SK-N-SH (cell line): Measurements from ENCODE around the gene ASCC3. TPM values are rescaled to one million over a fixed set of nuclear protein-coding genes. Genes with fewer than 3 reads are reported as not detected.

Experiments used
- CTCF ChIA-PET: fragments of 300-600, 350-600 bp; formaldehyde crosslinking; extraction: SDS; loops from one replicate; lab custom pipeline; 2021; lab: Yijun Ruan, JAX
- POLR2A ChIA-PET: fragments of 350-600 bp; sonication (Branson Sonifier 250); formaldehyde crosslinking; extraction: SDS; loops from one replicate; lab custom pipeline; 2020; ENCODE audit warnings: antibody characterized with exemption, inconsistent platforms; lab: Yijun Ruan, JAX
- DNase-seq: peaks from one replicate; pipeline ENCODE4 v3.0.0; 2012
- H2AFZ ChIP-seq: fragments of 200-600 bp; sonication (generic); 2 replicates; pipeline ENCODE4 v1.8.1; 2016; ENCODE audit warnings: antibody characterized with exemption, mild to moderate bottlenecking, low read depth
- H3F3A ChIP-seq: fragments of 200-600 bp; sonication (generic); replicated peaks from 2 replicates; pipeline ENCODE3; 2016; ENCODE audit warnings: antibody characterized with exemption, mild to moderate bottlenecking; ENCODE audit not compliant: insufficient read depth
- H3K27ac ChIP-seq, 2 experiments: fragments of 200-500 bp in 1 of 2; fragments of 200-600 bp in 1 of 2; sonication (Bioruptor generic) in 1 of 2; sonication (generic), shearing (Covaris generic) in 1 of 2; 2 replicates each; pipeline versions ENCODE4 v1.5.1 to v1.6.1; 2014 to 2016; ENCODE audit warnings: low read depth in 2 of 2, inconsistent platforms in 1 of 2, low read length in 1 of 2, mild to moderate bottlenecking in 1 of 2, mixed read lengths in 1 of 2
- H3K27me3 ChIP-seq: fragments of 200-600 bp; sonication (generic), shearing (Covaris generic); 2 replicates; pipeline ENCODE4 v1.6.1; 2016; ENCODE audit warnings: mixed run types; ENCODE audit not compliant: insufficient read depth
- H3K36me3 ChIP-seq, 2 experiments: fragments of 200-500 bp in 1 of 2; fragments of 200-600 bp in 1 of 2; sonication (Bioruptor generic) in 1 of 2; sonication (generic) in 1 of 2; replicated peaks in 1 of 2; 2 replicates each; pipeline versions ENCODE3 to v1.5.1; 2014 to 2016; ENCODE audit warnings: low read length in 1 of 2, mild to moderate bottlenecking in 1 of 2; ENCODE audit not compliant: insufficient read depth in 2 of 2, control insufficient read depth in 1 of 2
- H3K4me1 ChIP-seq, 2 experiments: fragments of 200-500 bp in 1 of 2; fragments of 200-600 bp in 1 of 2; sonication (Bioruptor generic) in 1 of 2; sonication (generic), shearing (Covaris generic) in 1 of 2; 2 replicates each; pipeline versions ENCODE4 v1.5.1 to v1.6.1; 2014 to 2016; ENCODE audit warnings: low read depth in 1 of 2, low read length in 1 of 2, mixed run types in 1 of 2; ENCODE audit not compliant: insufficient read depth in 2 of 2, control insufficient read depth in 1 of 2
- H3K4me2 ChIP-seq: fragments of 200-600 bp; sonication (generic), shearing (Covaris generic); 2 replicates; pipeline ENCODE4 v1.6.1; 2017; ENCODE audit warnings: mixed run types
- H3K4me3 ChIP-seq, 2 experiments: fragments of 200-500 bp in 1 of 2; fragments of 200-600 bp in 1 of 2; sonication (Bioruptor generic) in 1 of 2; sonication (generic), shearing (Covaris generic) in 1 of 2; 2 replicates each; pipeline versions ENCODE4 v1.5.1 to v1.8.1; 2014 to 2016; ENCODE audit warnings: low read depth in 2 of 2, inconsistent platforms in 1 of 2, low read length in 1 of 2, mild to moderate bottlenecking in 1 of 2, mixed read lengths in 1 of 2, moderate library complexity in 1 of 2
- H3K79me2 ChIP-seq: fragments of 200-600 bp; sonication (generic); 2 replicates; pipeline ENCODE4 v1.8.1; 2017; ENCODE audit warnings: mild to moderate bottlenecking; ENCODE audit not compliant: insufficient read depth
- H3K9ac ChIP-seq: fragments of 200-600 bp; sonication (generic); 2 replicates; pipeline ENCODE4 v1.6.1; 2017; ENCODE audit warnings: mixed run types
- H3K9me2 ChIP-seq: fragments of 200-600 bp; sonication (generic); 2 replicates; pipeline ENCODE4 v1.6.1; 2017; ENCODE audit warnings: mixed run types
- H3K9me3 ChIP-seq: fragments of 200-600 bp; sonication (generic); 2 replicates; pipeline ENCODE4 v1.6.1; 2017; ENCODE audit warnings: mixed run types, mild to moderate bottlenecking, moderate library complexity
- H4K20me1 ChIP-seq: fragments of 200-600 bp; sonication (generic); 2 replicates; pipeline ENCODE4 v1.6.1; 2017; ENCODE audit warnings: mild to moderate bottlenecking, mixed run types; ENCODE audit not compliant: insufficient read depth
- CTCF ChIP-seq: fragments of 200-600 bp; sonication (generic); IDR thresholded peaks from 2 replicates; pipeline ENCODE4 v1.6.1; 2017; ENCODE audit warnings: antibody characterized with exemption, mild to moderate bottlenecking, moderate library complexity
- ELF1 ChIP-seq: IDR thresholded peaks from 2 replicates; pipeline ENCODE4 v1.4.0; 2012
- EP300 ChIP-seq, 2 experiments: IDR thresholded peaks; 2 replicates each; pipeline versions ENCODE4 v1.4.0 to v1.6.1; 2012; ENCODE audit warnings: borderline replicate concordance in 1 of 2, low read depth in 1 of 2, low read length in 1 of 2
- EZH2phosphoT487 ChIP-seq: fragments of 200-600 bp; sonication (generic); IDR thresholded peaks from 2 replicates; pipeline ENCODE4 v1.6.1; 2017; ENCODE audit warnings: low read depth, mixed run types, mild to moderate bottlenecking, antibody characterized with exemption, moderate library complexity, borderline replicate concordance
- FOXJ3 ChIP-seq: sonication (generic); formaldehyde crosslinking; IDR thresholded peaks from 2 replicates; pipeline ENCODE4 v1.5.1; 2020; ENCODE audit warnings: mild to moderate bottlenecking, missing genetic modification reagents
- FOXM1 ChIP-seq: IDR thresholded peaks from 2 replicates; pipeline ENCODE4 v1.4.0; 2012; ENCODE audit warnings: low read depth, mild to moderate bottlenecking
- GABPA ChIP-seq: IDR thresholded peaks from 2 replicates; pipeline ENCODE4 v1.4.0; 2012; ENCODE audit warnings: low read depth, mild to moderate bottlenecking
- JUND ChIP-seq: IDR thresholded peaks from 2 replicates; pipeline ENCODE4 v1.4.0; 2012
- MEF2A ChIP-seq: IDR thresholded peaks from 2 replicates; pipeline ENCODE4 v1.4.0; 2012; ENCODE audit warnings: low read depth, borderline replicate concordance
- MXI1 ChIP-seq: IDR thresholded peaks from 2 replicates; pipeline ENCODE4 v1.6.1; 2012; ENCODE audit warnings: mild to moderate bottlenecking, low read depth, low read length, improper control_type of control experiment
- NFIC ChIP-seq: IDR thresholded peaks from 2 replicates; pipeline ENCODE4 v1.4.0; 2012; ENCODE audit warnings: borderline replicate concordance
- NRF1 ChIP-seq: IDR thresholded peaks from 2 replicates; pipeline ENCODE4 v1.6.1; 2012; ENCODE audit warnings: low read depth, mild to moderate bottlenecking, low read length
- RCOR1 ChIP-seq: fragments of 150-350 bp; IDR thresholded peaks from 2 replicates; pipeline ENCODE4 v1.6.1; 2017; ENCODE audit warnings: antibody characterized with exemption, low read length
- RFX5 ChIP-seq: IDR thresholded peaks from 2 replicates; pipeline ENCODE4 v1.6.1; 2012; ENCODE audit warnings: mild to moderate bottlenecking, improper control_type of control experiment, low read length
- TEAD4 ChIP-seq: IDR thresholded peaks from 2 replicates; pipeline ENCODE4 v1.4.0; 2012; ENCODE audit warnings: mild to moderate bottlenecking, borderline replicate concordance; ENCODE audit not compliant: insufficient read depth
- USF1 ChIP-seq: IDR thresholded peaks from 2 replicates; pipeline ENCODE4 v1.4.0; 2012; ENCODE audit warnings: low read depth, borderline replicate concordance
- YY1 ChIP-seq: IDR thresholded peaks from 2 replicates; pipeline ENCODE4 v1.4.0; 2012; ENCODE audit warnings: low read depth, mild to moderate bottlenecking
- ZBTB33 ChIP-seq: IDR thresholded peaks from 2 replicates; pipeline ENCODE4 v1.4.0; 2012; ENCODE audit warnings: low read depth, borderline replicate concordance
- whole genome bisulfite sequencing: methylation state at CpG from one replicate; pipeline ENCODE4 v1.1.6; 2017; ENCODE audit warnings: low lambda C conversion rate; 5-methylcytosine and 5-hydroxymethylcytosine counted together
- polyA plus RNA-seq, 3 experiments: library from polyadenylated mRNA; depleted of rRNA; stranded (reverse); fragments of >200 nt; gene quantifications; 2 replicates each; pipeline ENCODE4 v1.2.3, GENCODE V29; 2012

The ASCC3 gene
- polyA plus RNA-seq, 1 of the 3 experiments (the other 2 are of a cell fraction), result 17.9 TPM

GRCh38 chr6:100768816-100769351, 112.2 kb downstream of the ASCC3 start:
- H4K20me1 ChIP-seq, result no peaks in the 10 kb centered on the region
- no peak overlapping the region for H3K9ac ChIP-seq
- H2AFZ ChIP-seq, result no peak overlapping the region
- H3K4me2 ChIP-seq, result no peak overlapping the region
- no peaks in the 10 kb centered on the region for H3K9me3 ChIP-seq
- no peak for TF ChIP-seq GABPA
- no peak for TF ChIP-seq RCOR1
- no peak for TF ChIP-seq EP300 (IDR thresholded peaks at IDR 0.05; ENCODE audit: borderline replicate concordance in 1 of 2, low read depth in 1 of 2, low read length in 1 of 2)
- no peak for TF ChIP-seq RFX5
- no peak for TF ChIP-seq MXI1
- TF ChIP-seq TEAD4, result no peak
- no peak for TF ChIP-seq NRF1
- H3K79me2 ChIP-seq, result peaks cover 3% of the 10 kb centered on the region; the same call in 1 of the 2 replicates
- H3K4me1 ChIP-seq, result no peaks in the 10 kb centered on the region
- no peaks in the 10 kb centered on the region for H3F3A ChIP-seq
- peaks cover 32 to 37% of the 10 kb centered on the region in 2 experiments for H3K36me3 ChIP-seq
- H3K27me3 ChIP-seq, result no peaks in the 10 kb centered on the region
- H3K4me3 ChIP-seq, result no peak overlapping the region
- H3K27ac ChIP-seq, result no peak overlapping the region
- 22% methylated on average over 1 of the region's 1 CpG for whole genome bisulfite sequencing
- H3K9me2 ChIP-seq, result no peaks in the 10 kb centered on the region
- DNase-seq, result no peak
- POLR2A ChIA-PET, result no interaction called here
- CTCF ChIA-PET, result interaction anchor here (1.1 kb wide), 1 partner anchor 105 kb away, joined by 3 read pairs; no protein-coding TSS in a partner anchor

- H2AFZ ChIP-seq, result no peak overlapping the region
- no peaks in the 10 kb centered on the region for H4K20me1 ChIP-seq
- TF ChIP-seq GABPA (no peak), JUND (no peak), ELF1 (no peak), USF1 (no peak), EZH2phosphoT487 (no peak), ZBTB33 (no peak), NFIC (no peak), TEAD4 (no peak), EP300 (IDR thresholded peaks at IDR 0.05; ENCODE audit: borderline replicate concordance in 1 of 2, low read depth in 1 of 2, low read length in 1 of 2) (no peak), FOXJ3 (CRISPR knock-in tag) (no peak), FOXM1 (no peak), MEF2A (no peak), RFX5 (no peak), YY1 (no peak), CTCF (no peak)
- no peaks in the 10 kb centered on the region for H3K9me3 ChIP-seq
- ChIA-PET POLR2A (no interaction called here), CTCF (no interaction called here)
- H3K27ac ChIP-seq, result no peak overlapping the region
- no peak overlapping the region for H3K9ac ChIP-seq
- WGBS, result 100% methylated on average over 1 of the region's 2 CpGs
- H3K4me1 ChIP-seq, result no peaks in the 10 kb centered on the region
- peaks cover 54 to 65% of the 10 kb centered on the region in 2 experiments for H3K36me3 ChIP-seq
- DNase-seq, result no peak
- no peak overlapping the region for H3K4me2 ChIP-seq
- no peaks in the 10 kb centered on the region for H3K79me2 ChIP-seq
- no peaks in the 10 kb centered on the region for H3K27me3 ChIP-seq
- no peaks in the 10 kb centered on the region for H3K9me2 ChIP-seq
- H3F3A ChIP-seq, result peaks cover 4% of the 10 kb centered on the region
- no peak overlapping the region for H3K4me3 ChIP-seq
Observed at GRCh38 chr6:100763617-100764241, 117.4 kb downstream of the ASCC3 start.
